ENCODE results near the gene KLF12. TPM values are rescaled to one million over a fixed set of nuclear protein-coding genes. Genes with fewer than 3 reads are reported as not detected.

KLF12 gene
- total RNA-seq, 4 donors from 2014 or later = 7.8 to 20.3 (median 14.1) TPM

DNA sequence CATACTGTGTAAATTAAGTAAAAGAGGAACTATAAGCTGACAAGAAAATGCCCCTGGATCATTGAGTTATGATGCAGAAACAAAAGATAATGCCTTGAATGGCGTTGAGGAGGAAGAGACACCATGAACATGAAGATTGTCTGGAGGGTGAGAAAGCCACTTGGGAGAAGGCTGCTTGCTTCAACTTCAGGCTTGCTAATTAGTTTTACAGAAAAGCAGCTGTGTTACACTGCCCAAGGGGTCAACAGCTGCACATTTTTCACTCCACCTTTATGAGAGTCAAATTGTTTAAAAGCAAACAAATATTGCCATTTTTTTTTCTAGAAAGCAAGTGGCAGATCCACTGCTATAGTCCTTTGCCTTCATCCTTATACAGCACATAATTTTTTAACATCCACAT, 35.5 kb upstream of the KLF12 start:
- 37 to 46% methylated on average over 1 of the region's 1 CpG for WGBS, 2 donors
- DNase-seq (ENCODE audit: low spot score in 2 of 2) = no peak
- no peaks in the 10 kb centered on the region for H3K36me3 ChIP-seq
- H3K27ac ChIP-seq = no peak overlapping the region
- no peaks in the 10 kb centered on the region for H3K27me3 ChIP-seq
- peaks cover 0 to 2% (median 0%) of the 10 kb centered on the region in 4 donors for H3K4me1 ChIP-seq
- no peak overlapping the region for H3K4me3 ChIP-seq
- H3K9me3 ChIP-seq = no peaks in the 10 kb centered on the region
- TF ChIP-seq EP300 (IDR thresholded peaks at IDR 0.05) (no peak), POLR2A (IDR thresholded peaks at IDR 0.05) (no peak)
- TF ChIP-seq, protein P1, sequence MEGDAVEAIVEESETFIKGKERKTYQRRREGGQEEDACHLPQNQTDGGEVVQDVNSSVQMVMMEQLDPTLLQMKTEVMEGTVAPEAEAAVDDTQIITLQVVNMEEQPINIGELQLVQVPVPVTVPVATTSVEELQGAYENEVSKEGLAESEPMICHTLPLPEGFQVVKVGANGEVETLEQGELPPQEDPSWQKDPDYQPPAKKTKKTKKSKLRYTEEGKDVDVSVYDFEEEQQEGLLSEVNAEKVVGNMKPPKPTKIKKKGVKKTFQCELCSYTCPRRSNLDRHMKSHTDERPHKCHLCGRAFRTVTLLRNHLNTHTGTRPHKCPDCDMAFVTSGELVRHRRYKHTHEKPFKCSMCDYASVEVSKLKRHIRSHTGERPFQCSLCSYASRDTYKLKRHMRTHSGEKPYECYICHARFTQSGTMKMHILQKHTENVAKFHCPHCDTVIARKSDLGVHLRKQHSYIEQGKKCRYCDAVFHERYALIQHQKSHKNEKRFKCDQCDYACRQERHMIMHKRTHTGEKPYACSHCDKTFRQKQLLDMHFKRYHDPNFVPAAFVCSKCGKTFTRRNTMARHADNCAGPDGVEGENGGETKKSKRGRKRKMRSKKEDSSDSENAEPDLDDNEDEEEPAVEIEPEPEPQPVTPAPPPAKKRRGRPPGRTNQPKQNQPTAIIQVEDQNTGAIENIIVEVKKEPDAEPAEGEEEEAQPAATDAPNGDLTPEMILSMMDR (IDR thresholded peaks at IDR 0.05) = no peak

DNA sequence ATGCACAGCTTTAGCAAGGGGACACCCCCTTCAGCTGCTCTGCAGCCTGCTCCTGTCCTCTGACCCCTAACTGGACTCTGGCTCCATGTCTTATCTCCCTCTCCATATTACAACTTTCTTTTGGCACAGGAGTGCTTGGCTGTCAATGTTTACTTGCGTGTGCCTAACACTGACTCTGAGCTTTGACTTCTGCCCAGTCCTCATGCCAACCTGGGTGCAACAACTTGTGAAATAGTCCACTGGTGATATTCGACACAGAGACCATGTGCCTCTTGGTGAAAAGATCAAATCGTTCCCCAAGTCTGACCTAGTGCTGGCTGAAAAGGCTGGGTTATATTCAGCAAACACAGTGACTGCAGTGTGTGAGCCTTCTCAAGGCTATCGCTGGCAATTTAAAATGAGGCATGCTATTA, 34.1 kb upstream of the KLF12 start:
- no peak for TF ChIP-seq EP300 (IDR thresholded peaks at IDR 0.05)
- no peak for TF ChIP-seq POLR2A (IDR thresholded peaks at IDR 0.05)
- TF ChIP-seq, protein P1 (IDR thresholded peaks at IDR 0.05) = no peak
- no peaks in the 10 kb centered on the region for H3K36me3 ChIP-seq
- no peak for DNase-seq (ENCODE audit: low spot score in 2 of 2)
- H3K9me3 ChIP-seq = no peaks in the 10 kb centered on the region
- 27 to 38% methylated on average over 4 of the region's 4 CpGs for WGBS, 2 donors
- H3K27me3 ChIP-seq = no peaks in the 10 kb centered on the region
- H3K4me1 ChIP-seq = peaks cover 0 to 2% (median 0%) of the 10 kb centered on the region in 4 donors
- no peak overlapping the region for H3K27ac ChIP-seq
- H3K4me3 ChIP-seq = no peak overlapping the region

DNA sequence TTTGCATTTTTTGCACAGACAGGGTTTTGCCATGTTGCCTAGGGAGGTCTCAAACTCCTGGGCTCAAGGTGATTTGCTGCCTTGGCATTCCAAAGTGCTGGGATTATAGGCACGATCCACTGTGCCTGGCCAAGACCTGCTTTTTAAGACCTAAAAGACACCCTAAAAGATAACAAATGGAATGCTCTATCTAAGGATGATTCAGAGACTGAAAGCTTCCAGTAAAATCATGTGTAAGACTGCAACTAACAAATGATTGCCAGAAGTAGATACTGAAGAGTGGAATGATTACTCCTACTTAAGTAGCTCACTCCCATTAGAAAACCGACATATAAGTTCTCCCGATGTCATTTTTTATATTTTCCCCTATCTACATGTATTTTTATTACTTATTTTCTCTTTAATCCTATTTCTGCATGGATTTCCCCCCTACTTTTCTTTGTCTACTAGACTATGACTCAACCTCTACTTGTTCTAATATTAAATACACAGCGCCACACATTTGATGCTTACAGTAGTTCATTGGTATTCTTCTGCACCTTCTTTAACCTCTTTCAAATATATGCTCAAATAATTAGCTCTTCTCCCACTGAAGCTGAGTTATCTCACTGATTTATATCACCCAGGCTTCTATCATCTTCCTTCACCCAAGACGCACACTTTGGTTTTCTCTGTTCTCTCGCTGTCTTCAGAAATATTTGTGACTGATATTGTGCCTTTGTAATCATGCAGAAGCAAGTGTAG, 32.2 kb upstream of the KLF12 start:
- WGBS, 2 donors = 92 to 99% methylated on average over 6 of the region's 6 CpGs
- no peak overlapping the region for H3K4me3 ChIP-seq
- no peaks in the 10 kb centered on the region for H3K36me3 ChIP-seq
- no peak for DNase-seq (ENCODE audit: low spot score in 2 of 2)
- TF ChIP-seq POLR2A (IDR thresholded peaks at IDR 0.05) (no peak), EP300 (IDR thresholded peaks at IDR 0.05) (no peak)
- TF ChIP-seq, protein P1 (IDR thresholded peaks at IDR 0.05) = no peak
- peaks cover 0 to 2% (median 0%) of the 10 kb centered on the region in 4 donors for H3K4me1 ChIP-seq
- H3K27ac ChIP-seq = no peak overlapping the region
- no peaks in the 10 kb centered on the region for H3K9me3 ChIP-seq
- H3K27me3 ChIP-seq = no peaks in the 10 kb centered on the region

DNA sequence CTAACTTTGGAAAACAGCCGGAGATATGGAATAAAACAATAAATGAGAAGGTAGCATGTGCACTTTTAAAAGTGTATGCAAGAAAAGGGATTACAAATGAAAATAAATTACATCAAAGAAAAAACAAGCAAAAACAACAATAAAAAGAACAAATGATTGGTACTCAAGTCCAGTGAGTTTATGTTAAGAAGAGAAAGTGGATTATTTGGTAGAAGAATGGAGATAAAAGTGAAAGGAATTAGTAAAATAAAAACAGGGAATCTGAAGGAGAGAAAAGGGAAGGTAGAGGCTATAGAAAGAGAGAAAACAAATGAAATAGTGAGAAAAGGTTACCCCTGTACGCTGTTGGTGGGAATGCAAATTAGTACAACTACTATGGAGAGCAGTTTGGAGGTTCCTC, 28.6 kb upstream of the KLF12 start:
- Histone ChIP-seq H3K4me3 (no peak overlapping the region), H3K27me3 (no peaks in the 10 kb centered on the region), H3K36me3 (no peaks in the 10 kb centered on the region), H3K9me3 (no peaks in the 10 kb centered on the region), H3K27ac (no peak overlapping the region), H3K4me1 (peaks cover 0 to 8% (median 0%) of the 10 kb centered on the region in 4 donors)
- DNase-seq (ENCODE audit: low spot score in 2 of 2) = no peak
- TF ChIP-seq EP300 (IDR thresholded peaks at IDR 0.05) (no peak), POLR2A (IDR thresholded peaks at IDR 0.05) (no peak)
- TF ChIP-seq, protein P1 (IDR thresholded peaks at IDR 0.05) = no peak
- WGBS, 2 donors = 80 to 91% methylated on average over 2 of the region's 2 CpGs

DNA sequence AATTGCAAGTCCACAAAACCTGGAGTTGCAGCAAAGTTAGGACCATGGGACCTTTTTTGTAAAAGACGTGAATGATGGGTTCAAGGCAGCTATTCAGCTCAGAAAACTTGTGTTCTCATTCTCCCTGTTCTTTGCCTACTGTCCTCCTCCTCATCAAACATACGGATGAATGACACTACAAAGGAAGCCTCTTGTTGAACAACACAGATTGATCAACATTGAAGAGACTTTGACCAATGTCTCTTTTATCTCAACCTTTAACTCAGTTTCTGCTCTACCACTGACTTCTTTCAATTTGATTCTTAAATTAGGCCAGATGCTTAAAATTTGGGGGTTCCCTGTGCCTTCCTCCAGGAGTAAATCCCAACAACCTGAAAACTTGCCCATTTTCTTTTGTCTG, 27.9 kb upstream of the KLF12 start:
- TF ChIP-seq EP300 (IDR thresholded peaks at IDR 0.05) (no peak), POLR2A (IDR thresholded peaks at IDR 0.05) (no peak)
- TF ChIP-seq, protein P1 (IDR thresholded peaks at IDR 0.05) = no peak
- WGBS, 2 donors = 87% methylated on average over 2 of the region's 2 CpGs
- Histone ChIP-seq H3K36me3 (no peaks in the 10 kb centered on the region), H3K27me3 (no peaks in the 10 kb centered on the region), H3K9me3 (no peaks in the 10 kb centered on the region), H3K4me3 (no peak overlapping the region), H3K4me1 (peaks cover 0 to 9% (median 0%) of the 10 kb centered on the region in 4 donors), H3K27ac (no peak overlapping the region)
- no peak for DNase-seq (ENCODE audit: low spot score in 2 of 2)

Measured in tibial nerve (tissue), 4 donors.